ENCODE measurements around the gene KRT74.

The KRT74 gene

DNA sequence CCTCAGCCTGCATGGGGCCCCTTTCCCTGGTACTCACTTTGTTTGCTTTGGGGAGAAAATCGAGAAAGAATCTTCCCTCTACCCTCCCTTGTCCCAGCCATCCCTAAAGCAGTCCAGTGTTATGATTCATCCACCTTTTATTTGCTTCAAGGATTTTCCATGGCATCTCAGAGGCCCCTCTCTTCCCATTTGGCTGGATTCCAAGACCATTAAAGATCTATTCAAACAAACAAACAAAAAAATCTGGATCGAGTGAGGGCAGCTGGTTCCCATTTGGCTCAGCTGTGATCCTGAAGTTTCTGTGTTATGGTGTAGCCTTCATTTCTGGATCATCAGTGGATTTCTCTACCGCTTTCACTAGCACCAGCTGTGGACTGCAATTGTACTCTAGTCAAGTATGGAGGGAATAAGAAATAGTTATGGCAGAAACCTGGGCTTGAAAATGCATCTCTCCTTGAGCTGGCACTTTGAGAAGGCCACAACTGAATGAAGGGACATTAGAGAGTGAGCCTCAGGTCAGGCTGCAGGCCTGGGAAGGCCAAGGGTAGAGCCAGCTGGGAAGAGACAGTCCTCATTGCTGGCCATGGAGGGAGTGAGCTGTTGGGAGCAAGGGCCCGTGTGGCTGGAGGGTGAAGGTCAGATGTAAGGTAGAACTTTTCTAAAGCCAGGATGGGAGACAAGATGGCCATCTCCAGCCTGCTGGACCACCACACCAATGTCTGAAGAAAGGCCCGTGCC is 34.4 kb downstream of the KRT74 start:
- H3K4me2 ChIP-seq (ENCODE audit: low read length), result no peak overlapping the region
- H3K36me3 ChIP-seq (ENCODE audit: insufficient read depth, low read length), result no peaks in the 10 kb centered on the region

DNA sequence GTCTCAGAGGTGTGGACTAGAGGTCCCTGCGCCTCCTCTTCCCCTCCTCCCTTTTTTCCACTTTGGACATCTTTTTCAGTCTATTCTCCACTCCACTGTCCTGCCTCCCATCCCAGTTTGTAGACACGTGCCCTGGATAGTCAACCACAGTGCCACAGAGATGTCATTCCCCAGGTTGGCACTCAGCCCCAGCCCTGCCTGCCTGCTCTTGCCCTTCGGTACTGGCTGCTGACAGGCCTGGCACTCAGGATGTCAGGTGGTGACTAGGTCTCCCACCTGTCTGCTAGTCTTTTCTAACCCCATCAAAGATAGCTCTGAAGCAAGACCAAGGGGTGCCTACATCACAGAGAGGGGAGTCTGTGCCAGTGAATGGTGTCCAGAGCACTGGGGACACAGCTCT is 36.5 kb downstream of the KRT74 start:
- no peak overlapping the region for H3K27ac ChIP-seq (ENCODE audit: low read depth, low read length, poor library complexity, severe bottlenecking)
- H3K9ac ChIP-seq (ENCODE audit: low read length), result no peak overlapping the region
- H2AFZ ChIP-seq (ENCODE audit: low read length), result no peak overlapping the region
- H3K4me3 ChIP-seq (ENCODE audit: low read depth, low read length, poor library complexity, severe bottlenecking), result no peak overlapping the region
- H4K20me1 ChIP-seq (ENCODE audit: insufficient read depth, low read length), result no peaks in the 10 kb centered on the region
- H3F3A ChIP-seq (ENCODE audit: insufficient read depth, low read length), result no peaks in the 10 kb centered on the region
- no peaks in the 10 kb centered on the region; the same call in 1 of the 2 replicates for H3K27me3 ChIP-seq (ENCODE audit: insufficient read depth, low read length)
- no peaks in the 10 kb centered on the region for H3K36me3 ChIP-seq (ENCODE audit: insufficient read depth, low read length)
- H3K4me1 ChIP-seq (ENCODE audit: insufficient read depth, low read length, severe bottlenecking), result no peaks in the 10 kb centered on the region
- H3K9me3 ChIP-seq (ENCODE audit: low read length), result no peaks in the 10 kb centered on the region
- no peaks in the 10 kb centered on the region for H3K79me2 ChIP-seq (ENCODE audit: insufficient read depth, low read length)
- H3K4me2 ChIP-seq (ENCODE audit: low read length), result no peak overlapping the region
- no peaks in the 10 kb centered on the region for H3K9me2 ChIP-seq (ENCODE audit: low read depth, low read length)
- TF ChIP-seq CTCF (IDR thresholded peaks at IDR 0.05; ENCODE audit: low read length) (no peak), EZH2 (IDR thresholded peaks at IDR 0.05; ENCODE audit: borderline replicate concordance, low read length) (no peak)

More for the DNA sequence above, 34.4 kb downstream of the KRT74 start:
- Histone ChIP-seq H3K79me2 (ENCODE audit: insufficient read depth, low read length) (no peaks in the 10 kb centered on the region), H2AFZ (ENCODE audit: low read length) (no peak overlapping the region), H3F3A (ENCODE audit: insufficient read depth, low read length) (no peaks in the 10 kb centered on the region), H3K4me1 (ENCODE audit: insufficient read depth, low read length, severe bottlenecking) (no peaks in the 10 kb centered on the region), H3K4me3 (ENCODE audit: low read depth, low read length, poor library complexity, severe bottlenecking) (no peak overlapping the region), H3K27me3 (ENCODE audit: insufficient read depth, low read length) (no peaks in the 10 kb centered on the region), H3K9me3 (ENCODE audit: low read length) (no peaks in the 10 kb centered on the region), H3K9ac (ENCODE audit: low read length) (no peak overlapping the region), H3K27ac (ENCODE audit: low read depth, low read length, poor library complexity, severe bottlenecking) (no peak overlapping the region), H4K20me1 (ENCODE audit: insufficient read depth, low read length) (no peaks in the 10 kb centered on the region), H3K9me2 (ENCODE audit: low read depth, low read length) (no peaks in the 10 kb centered on the region)
- TF ChIP-seq EZH2 (IDR thresholded peaks at IDR 0.05; ENCODE audit: borderline replicate concordance, low read length) (no peak), CTCF (IDR thresholded peaks at IDR 0.05; ENCODE audit: low read length) (no peak)

- no peak overlapping the region for H3K9ac ChIP-seq (ENCODE audit: low read length)
- no peaks in the 10 kb centered on the region for H3F3A ChIP-seq (ENCODE audit: insufficient read depth, low read length)
- TF ChIP-seq EZH2 (IDR thresholded peaks at IDR 0.05; ENCODE audit: borderline replicate concordance, low read length), result no peak
- no peak for TF ChIP-seq CTCF (IDR thresholded peaks at IDR 0.05; ENCODE audit: low read length)
- H3K27me3 ChIP-seq (ENCODE audit: insufficient read depth, low read length), result no peaks in the 10 kb centered on the region; the same call in 1 of the 2 replicates
- no peak overlapping the region for H3K27ac ChIP-seq (ENCODE audit: low read depth, low read length, poor library complexity, severe bottlenecking)
- no peaks in the 10 kb centered on the region for H3K9me3 ChIP-seq (ENCODE audit: low read length)
- no peaks in the 10 kb centered on the region for H4K20me1 ChIP-seq (ENCODE audit: insufficient read depth, low read length)
- H3K79me2 ChIP-seq (ENCODE audit: insufficient read depth, low read length), result no peaks in the 10 kb centered on the region
- H3K4me3 ChIP-seq (ENCODE audit: low read depth, low read length, poor library complexity, severe bottlenecking), result no peak overlapping the region
- no peak overlapping the region for H3K4me2 ChIP-seq (ENCODE audit: low read length)
- H3K9me2 ChIP-seq (ENCODE audit: low read depth, low read length), result no peaks in the 10 kb centered on the region
- H3K36me3 ChIP-seq (ENCODE audit: insufficient read depth, low read length), result no peaks in the 10 kb centered on the region
- no peak overlapping the region for H2AFZ ChIP-seq (ENCODE audit: low read length)
- H3K4me1 ChIP-seq (ENCODE audit: insufficient read depth, low read length, severe bottlenecking), result no peaks in the 10 kb centered on the region
Measured at GRCh38 chr12:52535574-52535973, 38.1 kb downstream of the KRT74 start.

Measured in OCI-LY1 (cell line).